ENCODE results near the gene NXPE2. TPM values are rescaled to one million over a fixed set of nuclear protein-coding genes. Genes with fewer than 3 reads are reported as not detected.

NXPE2 gene
- total RNA-seq, 4 donors from 2014 or later = 1.1 TPM; not detected in 3

- TF ChIP-seq CTCF (IDR thresholded peaks at IDR 0.05) (no peak), POLR2A (IDR thresholded peaks at IDR 0.05) (no peak)
- no peaks in the 10 kb centered on the region for H3K9me3 ChIP-seq
- no peaks in the 10 kb centered on the region for H3K36me3 ChIP-seq
- intact Hi-C loops (cut with DNase I) = no loop called here
- H3K4me1 ChIP-seq = no peaks in the 10 kb centered on the region
- no peak overlapping the region for H3K27ac ChIP-seq
- no peak overlapping the region for H3K4me3 ChIP-seq
- no peaks in the 10 kb centered on the region for H3K27me3 ChIP-seq
- 61 to 70% methylated on average over 2 of the region's 2 CpGs for WGBS, 2 donors
- DNase-seq = no peak
Measured at GRCh38 chr11:114664641-114665040, 13.7 kb upstream of the NXPE2 start.

GRCh38 chr11:114666760-114667159 lies 11.6 kb upstream of the NXPE2 start:
- no peak for DNase-seq
- 42 to 46% methylated on average over 2 of the region's 2 CpGs for WGBS, 2 donors

GRCh38 chr11:114668109-114668508 lies 10.2 kb upstream of the NXPE2 start:
- H3K4me1 ChIP-seq = no peaks in the 10 kb centered on the region
- no peak for DNase-seq
- H3K36me3 ChIP-seq = no peaks in the 10 kb centered on the region
- H3K4me3 ChIP-seq = no peak overlapping the region
- no peaks in the 10 kb centered on the region for H3K27me3 ChIP-seq
- H3K9me3 ChIP-seq = peaks cover 0 to 4% (median 0%) of the 10 kb centered on the region in 3 donors
- intact Hi-C loops (cut with DNase I) = no loop called here
- H3K27ac ChIP-seq = no peak overlapping the region
- TF ChIP-seq POLR2A (IDR thresholded peaks at IDR 0.05) (no peak), CTCF (IDR thresholded peaks at IDR 0.05) (no peak)

More at GRCh38 chr11:114666760-114667159, 11.6 kb upstream of the NXPE2 start:
- peaks cover 0 to 4% (median 0%) of the 10 kb centered on the region in 3 donors for H3K9me3 ChIP-seq
- no peaks in the 10 kb centered on the region for H3K36me3 ChIP-seq
- H3K4me3 ChIP-seq = no peak overlapping the region
- intact Hi-C loops (cut with DNase I) = no loop called here
- H3K27me3 ChIP-seq = no peaks in the 10 kb centered on the region
- H3K4me1 ChIP-seq = no peaks in the 10 kb centered on the region
- H3K27ac ChIP-seq = no peak overlapping the region
- TF ChIP-seq CTCF (IDR thresholded peaks at IDR 0.05) = no peak
- no peak for TF ChIP-seq POLR2A (IDR thresholded peaks at IDR 0.05)

- Histone ChIP-seq H3K9me3 (peaks cover 0 to 4% (median 0%) of the 10 kb centered on the region in 3 donors), H3K27ac (no peak overlapping the region), H3K36me3 (no peaks in the 10 kb centered on the region), H3K4me1 (no peaks in the 10 kb centered on the region), H3K27me3 (no peaks in the 10 kb centered on the region), H3K4me3 (no peak overlapping the region)
- intact Hi-C loops (cut with DNase I) = no loop called here
- TF ChIP-seq POLR2A (IDR thresholded peaks at IDR 0.05) = no peak
- TF ChIP-seq CTCF (IDR thresholded peaks at IDR 0.05) = no peak
- DNase-seq = no peak
Measured at GRCh38 chr11:114673661-114674060, 4.7 kb upstream of the NXPE2 start.

- Histone ChIP-seq H3K27ac (no peak overlapping the region), H3K27me3 (no peaks in the 10 kb centered on the region), H3K36me3 (no peaks in the 10 kb centered on the region), H3K9me3 (no peaks in the 10 kb centered on the region), H3K4me3 (no peak overlapping the region), H3K4me1 (no peaks in the 10 kb centered on the region)
- 34 to 45% methylated on average over 4 of the region's 4 CpGs for WGBS, 2 donors
- TF ChIP-seq POLR2A (IDR thresholded peaks at IDR 0.05) (no peak), CTCF (IDR thresholded peaks at IDR 0.05) (no peak)
- intact Hi-C loops (cut with DNase I) = no loop called here
- DNase-seq = no peak
Measured at GRCh38 chr11:114679505-114679904, 1.2 kb downstream of the NXPE2 start.

Data from esophagus squamous epithelium (tissue), 5 donors.